Tibial artery (tissue), 4 donors: Measurements from ENCODE around the gene LANCL1.

Source experiments
- DNase-seq, 2 donors: peaks; one replicate each; pipeline ENCODE4 v3.0.0-alpha.2; 2019
- H3K27ac ChIP-seq, 2 donors: fragments of 200-600 bp; sonication (generic) in 1 of 2; 1 replicate in 1 of 2; 2 replicates in 1 of 2; pipeline ENCODE4 v1.5.1; 2018 to 2019; ENCODE audit warnings: mild to moderate bottlenecking in 1 of 2
- H3K27me3 ChIP-seq, 2 donors: fragments of 200-600 bp; sonication (generic) in 1 of 2; one replicate each; pipeline versions ENCODE4 v1.5.1 to v1.6.0; 2016 to 2019
- H3K36me3 ChIP-seq, 3 donors: fragments of 200-600 bp; sonication (generic) in 2 of 3; one replicate each; pipeline ENCODE4 v1.5.1; 2016 to 2019; ENCODE audit warnings: mild to moderate bottlenecking in 2 of 3
- H3K4me1 ChIP-seq, 4 donors: fragments of 200-600 bp; sonication (generic) in 2 of 4; 1 replicate in 3 of 4; 2 replicates in 1 of 4; pipeline ENCODE4 v1.5.1; 2016 to 2019
- H3K4me3 ChIP-seq, 2 donors: fragments of 200-600 bp; sonication (generic) in 1 of 2; 1 replicate in 1 of 2; 2 replicates in 1 of 2; pipeline ENCODE4 v1.5.1; 2018 to 2019; ENCODE audit warnings: mild to moderate bottlenecking in 2 of 2
- H3K9me3 ChIP-seq, 3 donors: fragments of 200-600 bp; sonication (generic) in 1 of 3; one replicate each; pipeline ENCODE4 v1.5.1; 2016 to 2019
- intact Hi-C: fragments of 100-400 bp; cut with DNase I; formaldehyde crosslinking; loops from one replicate; pipeline ENCODE4 v1.15.0; 2023; ENCODE audit warnings: low total_unique reads
- TF ChIP-seq, protein P1 (sequence below), 2 experiments: fragments of 200-600 bp in 1 of 2; fragments of 450-650 bp in 1 of 2; IDR thresholded peaks; one replicate each; pipeline ENCODE4 v1.5.1; 2017 to 2019; ENCODE audit warnings: antibody characterized with exemption in 2 of 2, mild to moderate bottlenecking in 1 of 2, moderate library complexity in 1 of 2

Gene LANCL1, protein sequence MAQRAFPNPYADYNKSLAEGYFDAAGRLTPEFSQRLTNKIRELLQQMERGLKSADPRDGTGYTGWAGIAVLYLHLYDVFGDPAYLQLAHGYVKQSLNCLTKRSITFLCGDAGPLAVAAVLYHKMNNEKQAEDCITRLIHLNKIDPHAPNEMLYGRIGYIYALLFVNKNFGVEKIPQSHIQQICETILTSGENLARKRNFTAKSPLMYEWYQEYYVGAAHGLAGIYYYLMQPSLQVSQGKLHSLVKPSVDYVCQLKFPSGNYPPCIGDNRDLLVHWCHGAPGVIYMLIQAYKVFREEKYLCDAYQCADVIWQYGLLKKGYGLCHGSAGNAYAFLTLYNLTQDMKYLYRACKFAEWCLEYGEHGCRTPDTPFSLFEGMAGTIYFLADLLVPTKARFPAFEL

DNA sequence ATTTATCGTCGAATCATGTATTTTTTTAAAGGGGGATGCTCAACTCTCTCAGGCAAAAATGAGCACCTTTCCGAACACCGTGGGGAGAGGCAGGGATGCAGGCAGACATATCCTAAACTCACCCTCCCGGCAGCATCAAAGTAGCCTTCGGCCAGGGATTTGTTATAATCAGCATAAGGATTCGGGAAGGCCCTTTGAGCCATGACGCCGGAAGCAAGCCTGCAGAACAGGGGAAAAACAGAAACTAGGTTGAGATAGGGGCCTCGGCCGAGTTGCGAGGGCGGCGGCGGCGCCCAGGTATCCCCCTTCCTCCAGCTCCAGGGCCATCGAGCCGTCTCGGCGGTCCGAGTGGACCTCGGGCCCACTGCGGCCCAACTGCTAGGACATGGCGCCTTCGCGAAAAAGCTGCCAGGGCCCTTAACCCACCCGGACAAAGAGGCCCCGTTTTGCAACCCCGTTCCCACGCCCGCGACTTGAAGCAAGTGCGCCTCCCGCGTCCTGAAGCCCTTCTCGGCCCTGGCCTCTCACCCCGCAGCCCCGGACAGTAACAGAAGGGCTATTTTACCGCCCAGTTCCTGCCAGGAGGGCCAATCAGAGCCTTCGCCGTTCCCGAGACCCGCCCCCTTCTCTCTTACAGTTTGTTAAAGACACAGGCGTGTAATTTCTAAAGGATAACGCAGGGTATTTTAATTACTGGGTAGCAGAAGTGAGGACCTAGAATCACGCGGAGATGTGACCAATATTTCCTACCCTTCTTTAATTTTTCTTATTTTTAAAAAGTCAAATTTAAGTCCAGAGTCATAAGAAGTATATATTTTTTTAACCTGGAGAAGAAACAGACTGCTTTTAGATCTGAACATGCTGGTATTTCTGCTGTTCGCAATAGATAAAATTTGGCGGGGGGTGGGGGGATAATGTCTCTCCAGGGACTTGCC, at the start of gene LANCL1:
Gene LANCL1, minus strand, starts transcription at position 566 of the 935 bp plus-strand sequence. Its CDS starts 363 bp downstream, at position 203.
- Histone ChIP-seq H3K27me3 (no peaks in the 10 kb centered on the region), H3K4me1 (peaks cover 0 to 26% (median 14%) of the 10 kb centered on the region in 4 donors), H3K27ac (peak within 1 kb of the TSS; percentile 77 to 83), H3K36me3 (peaks cover 4 to 15% (median 5%) of the 10 kb centered on the region in 3 donors), H3K4me3 (peak within 1 kb of the TSS; percentile 77 to 94), H3K9me3 (no peaks in the 10 kb centered on the region)
- TF ChIP-seq, protein P1, sequence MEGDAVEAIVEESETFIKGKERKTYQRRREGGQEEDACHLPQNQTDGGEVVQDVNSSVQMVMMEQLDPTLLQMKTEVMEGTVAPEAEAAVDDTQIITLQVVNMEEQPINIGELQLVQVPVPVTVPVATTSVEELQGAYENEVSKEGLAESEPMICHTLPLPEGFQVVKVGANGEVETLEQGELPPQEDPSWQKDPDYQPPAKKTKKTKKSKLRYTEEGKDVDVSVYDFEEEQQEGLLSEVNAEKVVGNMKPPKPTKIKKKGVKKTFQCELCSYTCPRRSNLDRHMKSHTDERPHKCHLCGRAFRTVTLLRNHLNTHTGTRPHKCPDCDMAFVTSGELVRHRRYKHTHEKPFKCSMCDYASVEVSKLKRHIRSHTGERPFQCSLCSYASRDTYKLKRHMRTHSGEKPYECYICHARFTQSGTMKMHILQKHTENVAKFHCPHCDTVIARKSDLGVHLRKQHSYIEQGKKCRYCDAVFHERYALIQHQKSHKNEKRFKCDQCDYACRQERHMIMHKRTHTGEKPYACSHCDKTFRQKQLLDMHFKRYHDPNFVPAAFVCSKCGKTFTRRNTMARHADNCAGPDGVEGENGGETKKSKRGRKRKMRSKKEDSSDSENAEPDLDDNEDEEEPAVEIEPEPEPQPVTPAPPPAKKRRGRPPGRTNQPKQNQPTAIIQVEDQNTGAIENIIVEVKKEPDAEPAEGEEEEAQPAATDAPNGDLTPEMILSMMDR (IDR thresholded peaks at IDR 0.05) = no peak
- peak; percentile 94 to 95 for DNase-seq
- intact Hi-C loops = no loop called here

DNA sequence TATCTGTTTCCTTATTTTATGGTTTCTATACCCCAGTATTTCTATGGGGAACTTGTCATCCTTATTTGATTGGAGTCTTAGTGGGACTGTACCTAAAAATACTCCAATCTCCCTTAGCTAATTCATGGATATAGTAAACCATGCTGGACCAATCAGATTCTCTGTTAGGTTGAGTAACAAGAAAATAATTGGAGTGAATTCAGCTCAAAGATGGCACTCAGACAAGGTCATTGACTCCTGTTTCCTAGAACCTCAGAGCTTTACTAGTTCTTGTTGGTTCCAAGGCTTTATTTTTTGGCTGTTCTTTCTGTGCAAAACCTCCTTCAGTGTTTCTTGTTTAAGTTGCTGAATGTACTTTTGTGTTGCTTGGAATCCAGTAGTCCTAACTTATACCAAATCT, 48.0 kb upstream of the LANCL1 start:
- TF ChIP-seq, protein P1 (IDR thresholded peaks at IDR 0.05) = no peak
- Histone ChIP-seq H3K4me3 (no peak overlapping the region), H3K36me3 (no peaks in the 10 kb centered on the region), H3K27me3 (no peaks in the 10 kb centered on the region), H3K4me1 (no peaks in the 10 kb centered on the region), H3K27ac (no peak overlapping the region), H3K9me3 (no peaks in the 10 kb centered on the region)
- intact Hi-C loops = no loop called here
- DNase-seq = no peak

DNA sequence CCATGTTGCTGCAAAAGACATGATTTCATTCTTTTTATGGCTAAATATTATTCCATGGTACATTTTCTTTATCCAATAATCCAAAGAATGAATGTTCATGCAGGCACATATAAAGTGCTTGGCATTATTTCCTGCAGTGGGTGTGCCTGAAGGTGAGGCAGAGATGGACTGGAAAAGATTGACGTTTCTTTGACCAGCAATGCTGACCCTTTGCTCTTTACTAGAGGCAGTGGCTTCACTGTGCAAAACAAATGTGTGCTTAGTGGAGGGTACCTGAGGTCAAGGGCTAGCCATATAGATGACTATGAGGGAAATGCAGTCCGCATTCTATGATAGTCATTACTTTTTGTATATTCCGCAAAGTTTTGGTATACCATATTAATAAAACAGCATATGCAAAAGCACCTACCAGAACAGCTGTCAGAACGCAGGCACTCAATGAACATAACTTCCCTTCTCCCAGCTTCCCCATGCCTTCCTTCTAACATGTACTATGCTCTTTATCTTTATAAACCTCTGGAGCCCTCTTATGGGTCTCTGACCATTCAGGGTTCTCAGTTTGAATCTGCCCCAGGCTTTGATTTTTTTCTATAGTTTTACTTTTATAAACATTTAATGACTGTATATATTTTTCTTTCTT, 47.2 kb upstream of the LANCL1 start:
- intact Hi-C loops = no loop called here
- Histone ChIP-seq H3K36me3 (no peaks in the 10 kb centered on the region), H3K27me3 (no peaks in the 10 kb centered on the region), H3K4me1 (no peaks in the 10 kb centered on the region), H3K9me3 (no peaks in the 10 kb centered on the region), H3K4me3 (no peak overlapping the region), H3K27ac (no peak overlapping the region)
- DNase-seq = no peak
- TF ChIP-seq, protein P1 (IDR thresholded peaks at IDR 0.05) = no peak

DNA sequence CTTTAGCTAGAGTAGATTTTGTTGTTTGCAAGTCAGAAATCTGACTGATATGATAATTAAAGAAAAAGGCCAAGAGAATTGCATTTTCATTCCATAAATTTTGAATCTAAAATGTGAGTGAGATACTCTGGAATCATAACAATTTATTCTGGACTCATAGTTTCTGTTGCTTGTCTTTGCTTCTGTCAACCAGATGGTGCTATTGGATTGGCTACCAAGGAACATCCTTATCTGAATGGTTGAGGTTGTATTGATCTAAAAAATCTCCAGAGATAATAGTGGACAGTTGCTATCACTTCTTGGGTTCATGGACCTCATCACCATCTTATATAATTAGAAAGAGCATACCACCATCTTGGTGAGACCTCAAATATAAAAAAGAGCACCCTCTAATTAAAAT, 45.8 kb upstream of the LANCL1 start:
- Histone ChIP-seq H3K36me3 (no peaks in the 10 kb centered on the region), H3K4me3 (no peak overlapping the region), H3K4me1 (no peaks in the 10 kb centered on the region), H3K27ac (no peak overlapping the region), H3K9me3 (no peaks in the 10 kb centered on the region), H3K27me3 (no peaks in the 10 kb centered on the region)
- TF ChIP-seq, protein P1 (IDR thresholded peaks at IDR 0.05) = no peak
- intact Hi-C loops = no loop called here
- no peak for DNase-seq

DNA sequence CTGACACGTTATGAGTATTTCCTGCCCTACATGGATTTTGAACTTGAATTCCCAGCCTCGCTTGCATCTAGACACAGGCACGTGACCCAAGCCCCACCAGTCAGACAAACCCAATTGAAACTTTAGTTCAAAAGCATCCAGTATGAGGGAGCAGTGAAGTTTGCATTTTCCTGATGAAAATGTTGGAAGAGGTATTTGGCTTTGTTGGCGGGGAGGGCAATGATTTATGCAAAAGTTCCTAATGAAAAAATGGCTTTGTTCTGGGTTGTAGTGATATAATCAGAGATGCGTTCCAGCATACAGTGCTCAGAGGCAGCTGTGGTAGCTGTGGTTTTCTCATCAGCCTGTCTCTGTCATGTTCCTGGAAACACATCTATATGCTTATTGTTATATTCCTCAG, 43.0 kb upstream of the LANCL1 start:
- H3K27me3 ChIP-seq = no peaks in the 10 kb centered on the region
- H3K4me3 ChIP-seq = no peak overlapping the region
- no peak for DNase-seq
- H3K9me3 ChIP-seq = no peaks in the 10 kb centered on the region
- TF ChIP-seq, protein P1 (IDR thresholded peaks at IDR 0.05) = no peak
- no peaks in the 10 kb centered on the region for H3K4me1 ChIP-seq
- H3K36me3 ChIP-seq = no peaks in the 10 kb centered on the region
- no peak overlapping the region for H3K27ac ChIP-seq
- intact Hi-C loops = no loop called here
